T-helper 2 cell (primary cell): ENCODE measurements around the gene GTF2H4.
A peak's percentile ranks its signal among the peaks of the same experiment; 100 is the strongest.
"Not testable (repeated sequence)": the region's sequence is repeated elsewhere in the genome, so short reads cannot be mapped to it uniquely, and the experiment has no call there.

Experiments used
- DNase-seq, 5 experiments: peaks; one replicate each; pipeline versions ENCODE4 v3.0.0 to v3.0.0-alpha.2; 2012 to 2022
- total RNA-seq, 2 donors: gene quantifications; one replicate each; lab custom pipeline; 2026; lab: John Stamatoyannopoulos, UW

GTF2H4 gene
- 0 to 0.31 reads per million in 2 donors for total RNA-seq

GRCh38 chr6:30907758-30908591, at the start of gene GTF2H4:
Gene GTF2H4, plus strand, starts transcription at chr6:30908207.
- peak; percentile 79 to 98 (median 91) for DNase-seq

- DNase-seq = not testable (repeated sequence)
Measured at GRCh38 chr6:30859726-30860125, 48.3 kb upstream of the GTF2H4 start.

DNA sequence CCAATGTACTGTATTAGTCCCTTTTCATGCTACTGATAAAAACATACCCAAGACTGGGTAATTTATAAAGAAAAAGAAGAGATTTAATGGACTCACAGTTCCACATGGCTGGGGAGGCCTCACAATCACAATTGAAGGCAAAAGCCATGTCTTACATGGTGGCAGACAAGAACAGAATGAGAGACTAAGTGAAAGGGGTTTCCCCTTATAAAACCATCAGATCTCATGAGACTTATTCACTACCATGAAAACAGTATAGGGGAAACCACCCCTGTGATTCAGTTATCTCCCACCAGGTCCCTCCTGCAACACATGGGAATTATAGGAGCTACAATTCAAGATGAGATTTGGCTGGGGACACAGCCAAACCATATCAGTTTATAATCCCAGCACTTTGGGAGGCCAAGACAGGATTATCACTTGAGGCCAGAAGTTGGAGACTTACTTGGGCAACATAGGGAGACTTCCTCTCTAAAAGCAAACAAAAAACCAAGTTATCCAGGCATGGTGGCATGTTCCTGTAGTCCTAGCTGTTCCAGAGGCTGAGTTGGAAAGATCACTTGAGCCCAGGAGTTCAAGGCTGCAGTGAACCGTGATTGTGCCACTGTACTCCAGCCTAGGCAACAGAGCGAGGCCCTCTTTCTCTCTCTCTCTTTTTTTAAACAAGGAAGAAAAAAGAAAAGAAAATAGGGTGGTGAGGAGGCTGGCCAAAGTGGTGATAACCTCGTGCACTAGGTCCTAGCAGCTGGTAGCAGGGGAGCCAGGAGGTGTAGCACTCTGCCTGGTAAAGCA, 46.6 kb upstream of the GTF2H4 start:
- DNase-seq = no peak

DNA sequence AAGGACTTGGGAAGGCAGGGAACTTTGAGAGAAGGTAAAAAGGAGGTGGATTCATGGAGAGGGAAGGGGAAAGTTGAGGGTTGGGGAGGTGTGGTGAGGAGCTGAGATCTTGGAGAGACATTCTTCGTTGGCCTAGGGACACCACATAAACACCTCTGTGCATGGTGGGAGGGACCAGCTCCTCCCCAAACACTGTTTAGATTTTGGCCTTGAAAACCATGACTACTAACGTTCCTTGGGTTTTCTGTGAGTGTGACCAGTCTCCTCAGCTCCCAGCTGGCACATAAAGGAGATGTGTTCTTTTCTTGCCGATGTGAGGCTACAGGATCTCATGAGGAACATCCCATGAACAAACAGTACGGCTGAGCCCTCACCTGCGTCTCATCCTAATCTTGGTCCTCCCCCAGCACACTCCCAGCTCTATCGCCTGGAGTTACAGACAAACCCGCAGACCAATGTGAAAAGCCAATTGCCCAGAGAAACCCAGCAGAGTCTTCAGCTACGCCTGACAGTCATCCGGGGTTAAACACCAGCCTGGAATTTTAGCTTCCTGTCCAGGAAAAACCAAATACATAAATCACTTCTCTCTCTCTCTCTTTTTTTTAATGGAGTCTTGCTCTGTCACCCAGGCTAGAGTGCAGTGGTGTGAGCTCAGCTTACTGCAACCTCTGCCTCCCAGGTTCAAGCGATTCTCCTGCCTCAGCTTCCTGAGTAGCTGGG, 45.7 kb upstream of the GTF2H4 start:
- DNase-seq = no peak

DNA sequence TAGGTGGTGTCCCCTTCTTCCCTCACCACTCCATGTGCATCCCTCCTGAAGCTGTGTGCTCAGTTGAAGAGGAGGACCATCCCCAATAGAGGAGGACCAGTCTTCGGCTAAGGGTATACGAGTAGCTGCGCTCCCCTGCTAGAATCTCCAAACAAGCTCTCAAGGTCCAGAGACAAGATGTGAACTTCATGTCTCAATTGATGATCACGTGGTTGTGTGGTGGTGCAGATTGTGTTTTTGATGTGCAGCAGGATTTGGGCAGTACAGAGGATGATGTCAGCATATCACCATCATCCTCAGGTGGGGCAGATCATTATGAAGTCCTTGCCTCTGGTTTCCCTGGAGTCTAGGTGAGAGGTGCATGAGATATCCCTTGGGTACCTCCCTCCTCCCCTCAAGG, 43.7 kb upstream of the GTF2H4 start:
- no peak for DNase-seq

- not testable (repeated sequence) for DNase-seq
Measured at GRCh38 chr6:30869241-30869749, 38.7 kb upstream of the GTF2H4 start.

DNA sequence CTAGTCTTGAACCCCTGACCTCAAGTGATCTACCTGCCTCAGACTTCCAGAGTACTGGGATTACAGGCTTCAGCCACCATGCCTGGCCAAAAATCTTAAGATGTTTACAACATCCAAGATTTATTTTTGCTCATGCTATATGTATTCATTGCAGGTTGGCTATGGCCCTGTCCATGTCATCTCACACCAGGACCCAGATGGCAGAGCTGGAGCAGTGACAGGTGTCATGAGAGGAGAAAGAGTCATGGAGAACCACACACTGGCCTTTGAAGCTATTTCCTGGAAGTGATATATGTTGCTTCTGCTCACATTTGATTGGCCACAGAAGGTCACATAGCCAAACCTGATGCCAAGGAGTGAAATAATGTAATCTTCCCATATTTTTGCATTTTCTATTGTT, 37.5 kb upstream of the GTF2H4 start:
- no peak for DNase-seq

DNA sequence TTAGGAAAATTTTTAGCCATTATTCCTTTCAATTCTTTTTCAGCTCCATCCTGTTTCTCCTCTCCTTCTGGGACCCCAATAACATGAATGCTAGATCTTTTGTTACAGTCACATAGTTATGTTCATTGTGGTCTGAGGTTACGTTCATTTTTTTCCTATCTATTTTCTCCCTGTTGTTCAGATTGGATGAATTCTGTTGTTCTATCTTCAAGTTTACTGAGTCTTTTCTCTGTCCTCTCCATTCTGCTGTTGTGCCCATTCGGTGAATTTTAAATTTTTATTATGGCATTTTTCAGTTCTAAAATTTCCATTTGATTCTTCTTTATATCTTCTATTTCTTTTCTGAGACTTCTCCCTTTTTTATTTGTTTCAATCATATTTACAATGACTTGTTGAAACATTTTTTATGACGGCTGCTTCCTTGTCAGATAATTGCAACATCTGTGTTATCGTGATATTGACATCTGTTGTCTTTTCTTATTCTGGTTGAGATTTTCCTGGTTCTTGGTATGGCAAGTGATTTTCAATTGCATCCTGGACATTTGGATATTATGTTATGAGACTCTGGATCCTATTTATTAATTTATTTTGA, 36.3 kb upstream of the GTF2H4 start:
- no peak for DNase-seq

DNA sequence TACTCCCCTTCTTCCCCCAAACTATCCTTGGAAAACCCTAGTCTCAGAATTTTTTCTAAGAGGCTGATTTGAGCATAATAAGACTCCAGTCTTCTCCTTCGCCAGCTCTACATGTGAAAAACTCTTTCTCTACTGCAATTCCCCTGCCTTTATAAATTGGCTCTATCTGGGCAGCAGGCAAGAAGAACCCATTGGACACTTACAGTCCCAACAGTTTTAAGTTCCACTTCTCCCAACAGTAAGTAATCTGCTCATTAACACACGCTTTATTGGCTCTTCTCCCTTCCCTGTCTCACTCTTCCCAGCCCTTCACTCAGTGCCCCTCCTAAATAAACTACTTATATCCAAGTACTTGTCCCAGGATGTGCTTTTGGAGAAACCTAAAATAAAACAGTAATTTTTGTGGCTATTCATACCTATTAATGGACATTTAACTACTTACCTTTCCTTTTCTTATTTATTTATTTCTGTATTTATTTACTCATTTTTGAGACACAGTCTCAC, 34.8 kb upstream of the GTF2H4 start:
- DNase-seq = no peak

DNA sequence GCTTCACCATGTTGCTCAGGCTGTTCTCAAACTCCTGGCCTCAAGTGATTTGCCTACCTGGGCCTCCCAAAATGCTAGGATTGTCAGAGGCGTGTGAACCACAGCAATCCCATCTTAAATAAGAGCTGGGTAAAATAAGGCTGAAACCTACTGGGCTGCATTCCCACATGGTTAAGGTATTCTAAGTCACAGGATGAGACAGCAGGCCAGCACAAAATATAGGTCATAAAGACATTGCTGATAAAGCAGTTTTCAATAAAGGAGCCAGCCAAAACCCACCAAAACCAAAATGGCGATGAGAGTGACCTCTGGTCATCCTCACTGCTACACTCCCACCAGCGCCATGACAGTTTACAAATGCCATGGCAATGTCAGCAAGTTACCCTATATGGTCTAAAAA, 34.2 kb upstream of the GTF2H4 start:
- DNase-seq = not testable (repeated sequence)

DNA sequence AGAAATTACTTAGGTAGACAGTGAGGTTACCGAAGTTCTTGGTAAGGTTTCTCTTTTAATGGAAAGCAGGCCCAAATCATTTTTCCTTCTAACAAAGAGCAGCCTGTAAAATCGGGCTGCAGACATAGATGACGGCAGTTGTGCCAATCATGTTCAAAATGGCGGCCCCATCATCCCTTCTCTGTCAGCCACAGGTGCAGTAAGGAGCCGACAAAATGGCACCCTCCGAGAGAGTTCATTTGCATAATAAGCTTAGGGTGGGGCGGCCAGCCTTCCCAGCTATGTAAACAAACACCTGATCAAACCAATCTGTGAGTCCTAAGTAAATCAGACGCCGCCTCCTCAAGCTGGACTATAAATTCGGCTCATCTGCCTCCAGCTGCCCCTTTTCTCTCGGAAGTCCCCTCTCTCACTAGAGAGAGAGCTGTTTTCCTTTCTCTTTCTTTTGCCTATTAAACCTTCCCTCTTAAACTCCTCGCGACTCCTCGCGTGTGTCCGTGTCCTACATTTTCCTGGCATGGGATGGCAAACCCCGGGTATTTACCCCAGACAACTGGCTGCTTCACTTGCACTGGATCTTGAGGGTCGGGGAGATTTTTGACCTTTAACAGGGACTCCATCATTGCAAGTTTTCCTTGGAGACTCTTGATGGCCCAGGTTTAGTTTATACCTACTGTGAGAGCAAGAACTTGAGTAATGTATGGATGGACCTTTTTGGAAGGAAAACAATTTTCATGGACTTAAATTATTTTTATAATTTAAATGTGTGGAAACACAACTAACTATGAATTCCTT, 32.6 kb upstream of the GTF2H4 start:
- DNase-seq = no peak

- DNase-seq = peak in 1 of 5 experiments; percentile 25
Measured at GRCh38 chr6:30876039-30876730, 31.8 kb upstream of the GTF2H4 start.

DNA sequence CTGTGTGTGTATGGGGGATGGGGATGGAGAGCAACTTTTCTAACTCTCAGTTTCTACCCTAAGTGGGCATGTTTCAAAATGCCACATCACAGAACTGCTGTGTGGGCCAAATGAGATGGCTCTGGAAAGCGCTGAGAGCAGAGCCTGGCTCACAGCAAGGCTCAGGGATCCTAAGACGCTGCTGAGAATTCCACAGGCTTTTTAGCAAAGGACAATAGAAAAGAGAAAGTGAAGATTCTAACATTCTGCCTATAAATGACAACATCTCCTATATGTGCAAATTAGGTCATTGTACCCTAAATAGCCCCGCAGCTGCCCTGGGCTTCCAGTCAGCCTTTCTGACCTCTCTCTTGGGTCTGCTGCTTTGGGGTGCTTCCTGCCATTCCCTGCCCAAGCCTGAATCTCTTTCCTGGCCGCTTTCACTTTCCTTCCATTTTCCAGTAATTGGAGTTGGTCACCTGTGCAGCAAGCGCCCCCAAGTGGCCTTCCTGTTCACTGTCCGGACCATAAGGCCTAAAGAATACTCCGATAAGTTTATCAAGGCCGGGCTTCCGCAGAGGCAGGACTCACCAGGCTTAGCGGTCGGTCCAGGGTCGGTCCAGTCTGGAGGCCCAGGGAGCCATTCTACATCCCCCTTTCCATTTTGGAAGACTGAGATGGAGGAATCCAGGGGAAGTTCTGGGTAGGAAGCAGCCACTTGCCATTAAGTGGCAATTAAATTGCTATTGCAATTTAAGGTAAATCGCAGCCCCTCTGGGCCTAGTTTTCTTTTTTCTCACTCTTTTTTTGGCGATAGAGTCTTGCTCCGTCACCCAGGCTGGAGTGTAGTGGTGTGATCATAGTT, 30.4 kb upstream of the GTF2H4 start:
- DNase-seq = peak; percentile 39 to 70 (median 55)

DNA sequence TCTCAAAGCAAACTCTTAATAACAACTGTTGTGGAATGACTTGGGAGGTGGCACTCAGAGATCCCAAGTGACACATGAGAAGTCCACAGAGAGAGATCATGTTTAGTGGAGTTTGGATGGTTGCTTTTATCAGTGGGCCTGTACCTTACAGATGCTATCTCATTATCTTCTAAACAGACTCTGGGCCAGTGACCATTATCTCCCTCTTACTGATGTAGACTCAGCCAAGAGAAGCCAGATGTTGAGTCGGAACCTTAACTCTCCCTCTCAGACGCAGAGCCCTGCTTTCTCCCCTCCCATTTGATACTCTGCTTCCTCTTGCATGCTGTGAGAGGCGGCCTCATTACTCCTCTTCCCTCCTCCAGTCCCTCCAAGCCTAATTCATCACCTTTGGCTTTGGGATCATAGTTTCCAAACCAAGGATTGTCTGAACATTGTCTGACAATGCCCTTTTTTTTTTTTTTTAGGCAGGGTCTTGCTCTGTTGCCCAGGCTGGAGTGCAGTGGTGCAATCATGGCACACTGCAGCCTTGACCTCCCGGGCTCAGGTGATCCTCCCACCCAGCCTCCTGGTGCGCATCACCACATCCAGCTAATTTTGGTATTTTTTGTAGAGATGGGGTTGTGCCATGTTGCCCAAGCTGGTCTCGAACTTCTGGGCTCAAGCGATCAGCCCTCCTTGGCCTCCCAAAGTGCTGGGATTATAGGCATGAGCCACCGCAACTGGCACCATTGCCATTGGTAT, 28.2 kb upstream of the GTF2H4 start:
- DNase-seq = no peak

DNA sequence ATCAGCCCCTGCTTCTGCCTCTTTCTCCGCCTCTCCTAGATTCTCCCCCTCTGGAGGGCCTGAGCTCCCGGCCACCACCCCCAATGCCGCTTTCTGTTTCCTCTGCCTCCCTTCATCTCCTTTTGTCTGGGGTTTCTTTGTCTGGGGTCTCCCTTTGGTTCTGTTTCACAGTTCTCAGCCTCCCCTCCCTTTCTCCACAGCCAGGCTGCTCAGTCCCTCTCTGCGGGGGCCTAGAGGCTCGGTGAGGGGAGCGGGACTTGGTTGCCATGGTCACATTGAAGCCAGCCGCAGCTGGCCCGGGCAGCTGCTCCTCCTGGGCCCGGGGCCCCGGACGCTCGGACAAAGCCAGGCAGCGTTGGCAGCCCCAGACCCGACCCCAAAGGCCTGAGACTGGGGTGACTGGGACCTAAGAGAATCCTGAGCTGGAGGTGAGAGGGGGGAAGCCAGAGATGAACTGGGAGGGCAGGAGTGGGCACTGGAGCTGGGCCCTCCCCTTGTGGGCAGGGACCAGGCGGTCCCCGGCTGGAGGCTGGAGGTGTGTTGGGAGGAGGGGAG, 27.2 kb upstream of the GTF2H4 start:
- no peak for DNase-seq

GRCh38 chr6:30881392-30882203, 26.4 kb upstream of the GTF2H4 start:
- no peak for DNase-seq

- no peak for DNase-seq
Measured at GRCh38 chr6:30882204-30882758, 25.7 kb upstream of the GTF2H4 start.
